Adrenal gland (tissue), 12 donors: ENCODE measurements around the gene PRXL2A. TPM values are rescaled to one million over a fixed set of nuclear protein-coding genes. Genes with fewer than 3 reads are reported as not detected.

Experiments used
- DNase-seq, 7 donors: peaks; one replicate each; pipeline ENCODE4 v3.0.0-alpha.2; 2019 to 2020
- H3K27ac ChIP-seq, 5 donors: fragments of 200-600 bp; sonication (generic) in 4 of 5; 1 replicate in 3 of 5; 2 replicates in 2 of 5; pipeline versions ENCODE4 v1.5.1 to v1.8.0; 2016 to 2020; ENCODE audit warnings: mild to moderate bottlenecking in 1 of 5
- H3K27me3 ChIP-seq: fragments of 200-600 bp; 2 replicates; pipeline ENCODE4 v1.8.0; 2021
- H3K36me3 ChIP-seq, 2 donors: fragments of 200-600 bp; replicated peaks in 1 of 2; 1 replicate in 1 of 2; 2 replicates in 1 of 2; pipeline versions ENCODE4 v1.5.1 to v1.8.0; 2018 to 2022
- H3K4me1 ChIP-seq, 2 donors: fragments of 200-600 bp; replicated peaks in 1 of 2; 1 replicate in 1 of 2; 2 replicates in 1 of 2; pipeline versions ENCODE4 v1.5.1 to v1.8.0; 2018 to 2021
- H3K4me3 ChIP-seq, 4 donors: fragments of 200-600 bp; sonication (generic) in 3 of 4; one replicate each; pipeline ENCODE4 v1.5.1; 2016 to 2018
- H3K9me3 ChIP-seq, 3 donors: fragments of 200-600 bp; sonication (generic) in 1 of 3; replicated peaks in 1 of 3; 1 replicate in 2 of 3; 2 replicates in 1 of 3; pipeline versions ENCODE4 v1.5.1 to v1.8.0; 2016 to 2021
- CTCF ChIP-seq, 6 experiments: fragments of 450-650 bp in 4 of 6; fragments of 200-600 bp in 2 of 6; sonication (generic) in 1 of 6; IDR thresholded peaks; 1 replicate in 5 of 6; 2 replicates in 1 of 6; pipeline versions ENCODE4 v1.5.1 to v1.8.0; 2016 to 2021; ENCODE audit warnings: antibody characterized with exemption in 6 of 6, mild to moderate bottlenecking in 2 of 6, moderate library complexity in 1 of 6
- POLR2A ChIP-seq, 2 donors: fragments of 450-650 bp; IDR thresholded peaks; one replicate each; pipeline ENCODE4 v1.6.1; 2017; ENCODE audit warnings: antibody characterized with exemption in 2 of 2, mild to moderate bottlenecking in 2 of 2, moderate library complexity in 1 of 2
- WGBS, 4 donors: extraction: QIAGEN DNeasy Blood & Tissue Kit in 2 of 4; methylation state at CpG; one replicate each; pipeline versions ENCODE4 v1.1.5 to v1.1.7; 2013 to 2017; 5-methylcytosine and 5-hydroxymethylcytosine counted together
- intact Hi-C, 2 donors: fragments of 100-400 bp; cut with DNase I; formaldehyde crosslinking; loops; one replicate each; pipeline versions ENCODE4 v1.14.1 to v1.15.0; 2022 to 2023
- polyA plus RNA-seq, 3 donors: library from polyadenylated mRNA; stranded (reverse); fragments of 200-250 nt in 2 of 3; fragments of 350-450 nt in 1 of 3; fragmentation: Illumina TruSeq in 1 of 3; extraction: RNeasy Lipid Tissue Mini Kit (QIAGEN cat#74804) in 1 of 3; gene quantifications; one replicate each; pipeline ENCODE4 v1.2.3, GENCODE V29; 2013 to 2014
- total RNA-seq, 9 donors: library from RNA; depleted of rRNA in 4 of 9; stranded (reverse); fragments of >200 nt in 4 of 9; fragments of 120-200 nt in 1 of 9; fragmentation: NEBNext Ultra II Directional in 1 of 9; extraction: Animal tissue kit (Norgen Biotek cat#: 25700) in 1 of 9; gene quantifications; one replicate each; pipeline versions ENCODE4 v1.1.0 to v1.2.4, GENCODE V29; 2013 to 2023
- donor health status: healthy with polysubstance abuse.
- donor health status: Bipolar disorder and iron deficiency.
- donor health status: DM: yes; HTN: yes; CAD: no.
- donor health status: DM: no; HTN: no; CAD: no.
- donor health status: DM: no; HTN: no; CAD: no.
- donor health status: DM: yes; HTN: yes; CAD: no.

Gene PRXL2A
- total and polyA plus RNA-seq, 12 donors, result 12.7 to 140 (median 29.9) TPM

DNA sequence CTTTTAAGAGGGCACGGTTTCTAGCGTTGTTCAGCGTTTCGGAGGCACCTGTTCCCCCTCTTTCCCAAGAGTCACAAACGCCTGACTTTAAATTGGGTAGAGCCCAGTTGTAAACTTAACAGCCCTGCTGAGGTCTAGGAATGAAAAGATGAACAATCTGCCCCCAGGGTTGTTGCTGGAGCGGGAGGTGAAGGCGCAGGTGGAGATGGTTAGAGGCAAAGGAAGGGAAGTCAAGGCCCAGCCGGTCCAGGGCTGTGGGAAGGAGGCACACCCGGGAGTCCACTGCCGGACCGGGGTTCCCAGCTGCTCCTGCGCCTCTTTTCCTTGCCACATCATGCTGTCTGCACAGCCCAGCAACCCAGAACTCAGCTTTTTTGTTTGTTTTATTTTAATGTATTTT is 770 bp downstream of the PRXL2A start:
- TF ChIP-seq POLR2A (IDR thresholded peaks at IDR 0.05), result no peak
- no peak for TF ChIP-seq CTCF (IDR thresholded peaks at IDR 0.05)
- WGBS, 4 donors, result 58 to 62% (median 59%) methylated on average over 12 of the region's 12 CpGs

GRCh38 chr10:80410122-80410521 is 1.8 kb downstream of the PRXL2A start:
- WGBS, 4 donors, result 69 to 79% (median 72%) methylated on average over 2 of the region's 2 CpGs

More for the DNA sequence above, 770 bp downstream of the PRXL2A start:
- peaks cover 0 to 32% of the 10 kb centered on the region in 2 donors for H3K4me1 ChIP-seq
- peak overlapping the region in 1 of 4 donors; percentile 88 for H3K4me3 ChIP-seq
- intact Hi-C loops, result no loop called here
- H3K36me3 ChIP-seq, result no peaks in the 10 kb centered on the region
- H3K9me3 ChIP-seq, result no peaks in the 10 kb centered on the region
- DNase-seq, result no peak
- H3K27ac ChIP-seq, result peak overlapping the region in 3 of 5 donors; percentile 46 to 91 (median 87)
- H3K27me3 ChIP-seq, result no peaks in the 10 kb centered on the region

DNA sequence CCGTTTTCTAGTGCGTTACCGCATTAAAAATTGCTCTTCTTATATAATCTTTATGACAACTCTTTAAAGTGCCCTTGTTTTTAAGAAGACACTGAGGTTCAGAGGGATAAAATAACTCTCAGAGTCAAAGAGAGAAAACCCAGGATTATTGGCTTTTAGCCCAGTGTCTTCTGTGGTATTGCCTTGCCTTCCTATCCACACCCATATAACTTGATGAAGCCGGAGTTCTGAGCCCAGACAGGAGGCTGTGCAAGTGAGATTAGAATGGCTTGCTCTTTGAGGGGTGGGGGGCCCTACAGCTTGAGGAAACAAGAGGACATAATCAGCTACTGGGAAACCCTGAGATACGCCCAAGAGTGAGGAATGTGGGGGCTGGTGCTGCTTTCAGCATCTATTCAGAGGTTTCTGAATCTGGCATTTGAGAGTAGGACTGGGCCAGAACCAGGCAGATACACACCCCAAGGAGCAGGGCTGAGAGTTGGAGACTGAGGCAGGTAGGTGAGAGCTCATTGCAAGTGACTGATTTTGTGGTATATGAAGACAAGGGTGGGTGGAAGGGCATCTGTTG is 2.3 kb downstream of the PRXL2A start:
- H3K4me3 ChIP-seq, result no peak overlapping the region
- DNase-seq, result no peak
- intact Hi-C loops, result no loop called here
- 78 to 87% (median 84%) methylated on average over 5 of the region's 5 CpGs for WGBS, 4 donors
- H3K4me1 ChIP-seq, result peaks cover 0 to 36% of the 10 kb centered on the region in 2 donors
- no peaks in the 10 kb centered on the region for H3K9me3 ChIP-seq
- H3K27ac ChIP-seq, result peak overlapping the region in 1 of 5 donors; percentile 32
- H3K27me3 ChIP-seq, result no peaks in the 10 kb centered on the region
- H3K36me3 ChIP-seq, result no peaks in the 10 kb centered on the region
- TF ChIP-seq CTCF (IDR thresholded peaks at IDR 0.05), result no peak
- TF ChIP-seq POLR2A (IDR thresholded peaks at IDR 0.05), result no peak

More at GRCh38 chr10:80410122-80410521, 1.8 kb downstream of the PRXL2A start:
- no peak for DNase-seq
- peak overlapping the region in 1 of 5 donors; percentile 32 for H3K27ac ChIP-seq
- no peaks in the 10 kb centered on the region for H3K36me3 ChIP-seq
- H3K9me3 ChIP-seq, result no peaks in the 10 kb centered on the region
- no peak overlapping the region for H3K4me3 ChIP-seq
- no peaks in the 10 kb centered on the region for H3K27me3 ChIP-seq
- intact Hi-C loops, result no loop called here
- TF ChIP-seq POLR2A (IDR thresholded peaks at IDR 0.05), result no peak
- no peak for TF ChIP-seq CTCF (IDR thresholded peaks at IDR 0.05)
- H3K4me1 ChIP-seq, result peaks cover 0 to 33% of the 10 kb centered on the region in 2 donors

DNA sequence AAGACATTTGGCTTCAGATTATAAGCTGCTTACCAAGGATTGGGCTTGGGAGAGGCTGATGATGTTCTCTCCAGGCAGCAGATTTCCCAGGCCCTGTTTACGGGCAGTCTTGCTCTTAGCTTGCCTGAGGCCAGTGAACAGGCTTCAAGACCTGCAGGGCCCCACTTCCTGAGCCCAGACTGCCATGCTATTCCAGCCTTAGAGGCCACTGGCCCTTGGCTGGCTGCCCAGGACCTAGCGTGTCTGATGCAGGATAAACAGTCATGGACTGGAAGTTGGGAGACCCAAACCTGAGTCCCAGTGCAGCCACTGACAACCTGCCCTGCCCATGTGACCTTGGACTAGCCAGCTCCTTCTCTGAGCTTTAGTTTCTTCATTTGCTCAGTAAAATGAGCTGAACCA is 2.9 kb downstream of the PRXL2A start:
- TF ChIP-seq POLR2A (IDR thresholded peaks at IDR 0.05), result no peak
- TF ChIP-seq CTCF (IDR thresholded peaks at IDR 0.05), result no peak
- Histone ChIP-seq H3K27ac (peak overlapping the region in 1 of 5 donors; percentile 32), H3K4me3 (no peak overlapping the region), H3K9me3 (no peaks in the 10 kb centered on the region), H3K36me3 (no peaks in the 10 kb centered on the region), H3K27me3 (no peaks in the 10 kb centered on the region), H3K4me1 (peaks cover 0 to 43% of the 10 kb centered on the region in 2 donors)
- intact Hi-C loops, result no loop called here
- peak in 6 of 7 donors; percentile 43 to 75 (median 66) for DNase-seq
- 20 to 66% (median 61%) methylated on average over 1 to 2 of the region's 2 CpGs; no CpG with 5 or more reads in 1 of the 4 donors for WGBS, 4 donors
